ENCODE measurements around the gene BET1L.
"Not testable (repeated sequence)": the region's sequence is repeated elsewhere in the genome, so short reads cannot be mapped to it uniquely, and the experiment has no call there.

BET1L gene

DNA sequence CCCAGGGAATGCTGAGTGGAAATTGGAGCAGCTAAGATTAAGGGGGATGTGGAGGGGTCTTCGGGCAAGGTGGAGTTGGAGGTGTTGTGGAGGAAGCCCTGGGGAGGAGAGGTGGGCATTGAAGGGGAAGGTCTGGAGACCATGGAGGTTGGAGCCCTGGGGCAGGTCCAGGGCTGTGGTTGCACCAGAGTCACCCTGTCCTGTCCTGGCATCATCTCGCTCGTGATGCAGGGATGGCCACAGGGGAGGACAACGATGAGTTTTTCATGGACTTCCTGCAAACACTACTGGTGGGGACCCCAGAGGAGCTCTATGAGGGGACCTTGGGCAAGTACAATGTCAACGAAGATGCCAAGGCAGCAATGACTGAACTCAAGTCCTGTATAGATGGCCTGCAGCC lies 13.7 kb downstream of the BET1L start:
- not testable (repeated sequence) for DNase-seq (ENCODE audit: low spot score)

DNA sequence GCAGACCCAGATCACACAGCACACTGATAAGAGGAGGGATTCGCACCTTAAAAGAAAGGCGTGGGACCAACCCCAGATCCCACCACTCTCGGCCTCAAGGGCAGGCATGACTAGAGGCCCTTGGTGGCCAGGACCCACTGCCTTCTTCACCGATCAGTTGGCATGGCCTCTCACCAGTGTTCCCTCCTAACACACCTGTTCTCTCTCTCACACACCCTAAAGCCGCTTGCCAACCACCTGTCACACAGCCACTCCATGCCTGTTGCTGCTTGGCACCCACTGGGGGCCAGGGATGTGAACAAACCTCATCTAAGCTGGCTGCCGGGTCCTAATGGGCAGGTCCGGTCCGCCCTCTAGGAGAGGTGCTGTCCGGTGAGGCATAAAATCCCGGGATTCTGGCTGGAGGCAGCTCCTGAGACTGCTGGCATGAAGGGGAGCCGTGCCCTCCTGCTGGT lies 14.5 kb downstream of the BET1L start, which contains the start of gene SCGB1C1:
SCGB1C1 (plus strand) TSS at position 405 of the 455 bp plus-strand sequence; CDS start at position 427, 22 bp downstream.
- not testable (repeated sequence) for DNase-seq (ENCODE audit: low spot score)

DNA sequence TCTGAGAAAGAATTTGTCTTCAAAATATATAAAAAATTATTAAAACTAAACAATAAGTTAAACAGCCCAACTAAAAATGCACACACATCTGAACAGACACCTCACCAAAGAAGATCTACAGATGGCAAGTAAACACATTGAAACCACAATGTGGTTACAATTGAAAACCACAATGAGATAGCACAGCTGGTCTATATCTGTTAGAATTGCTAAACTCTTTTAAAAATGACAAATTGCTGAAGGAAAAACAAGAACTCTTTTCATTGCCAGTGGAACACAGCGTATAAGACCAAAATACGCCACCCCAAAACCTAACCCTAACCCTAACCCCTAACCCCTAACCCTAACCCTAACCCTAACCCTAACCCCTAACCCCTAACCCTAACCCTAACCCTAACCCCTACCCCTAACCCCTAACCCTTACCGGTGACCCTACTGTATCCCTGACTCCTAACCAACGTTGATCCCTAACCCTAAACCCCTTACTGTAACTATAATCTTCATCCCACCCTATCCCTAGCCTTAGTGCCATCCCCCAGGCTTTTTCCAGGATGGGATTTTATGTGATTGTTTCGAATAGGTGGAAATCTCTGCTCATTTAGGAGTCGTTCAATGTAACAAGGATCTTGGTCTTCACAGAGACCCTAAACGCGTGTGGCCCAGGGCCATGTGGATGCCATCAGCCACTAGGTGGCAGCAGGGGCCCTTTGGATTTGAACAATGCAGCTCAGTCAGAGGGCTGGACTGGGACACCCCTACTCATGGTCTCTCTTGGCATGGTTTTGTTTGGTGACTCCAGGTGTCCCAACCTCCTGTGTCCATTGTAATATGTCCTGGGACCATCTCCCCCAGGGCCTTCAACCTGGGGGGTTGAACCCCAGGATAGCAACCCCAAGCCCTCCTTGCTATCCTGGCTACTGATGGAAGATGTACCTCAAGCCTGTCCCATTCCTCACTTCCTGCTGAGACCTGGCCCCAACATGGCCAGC lies 15.4 kb downstream of the BET1L start:
- DNase-seq (ENCODE audit: low spot score), result not testable (repeated sequence)

DNA sequence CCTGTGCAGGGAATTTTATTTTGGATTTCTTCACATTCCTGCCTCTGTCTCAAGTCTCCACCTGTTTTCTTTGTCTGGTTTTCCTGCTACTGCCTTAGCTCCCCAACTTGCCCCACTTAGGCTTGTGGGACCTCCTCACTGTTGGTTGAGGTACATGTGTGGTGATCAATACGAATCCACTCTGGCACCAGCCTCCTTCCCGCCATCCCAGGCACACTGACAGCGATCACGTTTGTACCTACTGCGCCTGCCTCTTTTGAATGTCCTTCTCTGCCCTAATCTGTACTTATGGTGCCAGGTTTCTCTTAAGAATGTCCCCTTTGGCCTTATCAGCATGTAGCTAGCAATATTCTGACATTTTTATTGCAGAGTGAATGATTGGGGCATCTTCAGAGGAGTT lies 16.7 kb downstream of the BET1L start:
- not testable (repeated sequence) for DNase-seq (ENCODE audit: low spot score)

DNA sequence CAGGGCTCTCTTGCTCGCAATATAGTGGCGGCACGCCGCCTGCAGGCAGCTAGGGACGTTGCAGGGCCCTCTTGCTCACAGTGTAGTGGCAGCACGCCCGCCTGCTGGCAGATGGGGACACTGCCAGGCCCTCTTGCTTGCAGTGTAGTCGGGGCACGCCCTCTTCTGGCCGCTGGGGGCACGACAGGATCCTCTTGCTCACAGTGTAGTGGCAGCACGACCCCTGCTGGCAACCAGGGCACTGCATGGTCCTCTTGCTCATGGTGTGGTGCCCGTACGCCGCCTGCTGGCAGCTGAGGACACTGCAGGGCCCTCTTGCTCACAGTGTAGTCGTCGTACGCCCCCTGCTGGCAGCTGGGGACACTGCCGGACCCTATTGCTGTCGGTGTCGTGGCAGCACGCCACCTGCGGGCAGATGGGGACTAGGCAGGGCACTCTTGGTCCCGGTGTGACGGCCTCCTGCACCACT lies 17.3 kb downstream of the BET1L start:
- DNase-seq (ENCODE audit: low spot score), result not testable (repeated sequence)

DNA sequence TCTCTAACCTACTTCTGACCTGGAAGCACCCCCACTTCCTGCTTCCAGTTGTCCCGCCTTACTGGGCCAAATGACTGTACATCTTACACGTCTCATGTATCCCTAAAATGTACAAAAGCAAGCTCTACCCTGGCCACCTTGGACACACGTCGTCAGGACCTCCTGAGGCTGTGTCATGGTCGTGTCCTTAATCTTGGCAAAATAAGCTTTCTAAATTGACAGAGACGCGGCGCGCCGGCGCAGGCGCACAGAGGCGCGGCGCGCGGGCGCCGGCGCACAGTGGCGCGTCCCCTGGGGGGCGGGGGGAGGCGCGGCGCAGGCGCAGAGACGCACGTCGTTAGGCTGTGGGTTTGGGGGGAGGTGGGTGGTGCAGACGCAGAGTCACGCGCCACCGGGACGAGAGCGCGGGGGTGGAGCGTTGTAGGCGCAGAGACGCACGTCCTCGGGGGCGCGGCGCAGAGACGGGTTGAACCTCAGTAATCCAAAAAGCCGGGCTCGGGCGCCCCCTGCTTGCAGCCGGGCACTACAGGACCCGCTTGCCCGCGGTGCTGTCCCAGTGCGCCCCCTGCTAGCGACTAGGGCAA lies 17.9 kb downstream of the BET1L start:
- DNase-seq (ENCODE audit: low spot score), result not testable (repeated sequence)

DNA sequence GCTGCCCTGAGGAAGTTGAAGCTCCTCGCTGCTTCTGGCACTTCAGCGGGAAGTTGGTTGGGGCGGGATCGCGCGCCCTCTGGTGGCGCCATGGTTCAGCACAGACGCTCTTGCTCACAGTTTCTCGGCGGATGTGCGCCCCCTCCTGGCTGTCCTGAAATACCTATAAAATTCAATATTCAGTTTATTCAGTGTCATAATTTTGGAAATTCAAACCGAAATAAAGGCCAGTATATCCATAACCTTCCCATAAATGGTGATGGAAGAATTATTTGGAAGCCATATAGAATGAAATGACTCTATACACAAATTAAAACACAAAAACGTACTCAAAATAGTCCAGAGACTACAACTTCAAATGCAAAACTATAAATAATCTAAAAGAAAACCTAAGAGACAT lies 27.0 kb downstream of the BET1L start:
- DNase-seq (ENCODE audit: low spot score), result not testable (repeated sequence)
